Psoas muscle (tissue), 8 donors: ENCODE results near the gene ANKH. TPM values are rescaled to one million over a fixed set of nuclear protein-coding genes. Genes with fewer than 3 reads are reported as not detected.

Source experiments
- ATAC-seq, 4 donors: fragments of 200-7000 bp; cut with Tn5 transposase; one replicate each; pipeline ENCODE4 v1.9.1; 2020; ENCODE audit warnings: moderate library complexity in 3 of 4, mild to moderate bottlenecking in 2 of 4
- DNase-seq, 2 donors: peaks; one replicate each; pipeline ENCODE4 v3.0.0-alpha.2; 2020
- H3K27ac ChIP-seq: fragments of 200-600 bp; one replicate; pipeline ENCODE4 v1.8.0; 2022
- H3K27me3 ChIP-seq, 3 donors: fragments of 200-600 bp in 1 of 3; one replicate each; pipeline versions ENCODE4 v1.6.1 to v1.8.0; 2013 to 2022; ENCODE audit warnings: low read length in 2 of 3, mild to moderate bottlenecking in 2 of 3, moderate library complexity in 1 of 3; ENCODE audit not compliant: insufficient read depth in 3 of 3
- H3K36me3 ChIP-seq, 2 donors: fragments of 200-600 bp in 1 of 2; one replicate each; pipeline versions ENCODE4 v1.6.1 to v1.8.0; 2013 to 2022; ENCODE audit warnings: low read depth in 1 of 2, mild to moderate bottlenecking in 1 of 2, moderate library complexity in 1 of 2; ENCODE audit not compliant: insufficient read depth in 1 of 2
- H3K4me1 ChIP-seq: fragments of 200-600 bp; one replicate; pipeline ENCODE4 v1.8.0; 2022
- H3K4me3 ChIP-seq: fragments of 200-600 bp; one replicate; pipeline ENCODE4 v1.8.0; 2022; ENCODE audit warnings: mild to moderate bottlenecking
- H3K9me3 ChIP-seq: fragments of 200-600 bp; one replicate; pipeline ENCODE4 v1.8.0; 2022
- WGBS, 3 donors: extraction: QIAGEN DNeasy Blood & Tissue Kit; methylation state at CpG; one replicate each; pipeline versions ENCODE4 v1.1.6 to v1.1.7; 2013; 5-methylcytosine and 5-hydroxymethylcytosine counted together
- intact Hi-C, 2 donors: fragments of 100-400 bp; cut with DNase I; formaldehyde crosslinking; loops; one replicate each; pipeline versions ENCODE4 v1.11.0 to v1.14.2; 2022
- polyA plus RNA-seq, 3 donors: library from polyadenylated mRNA; stranded (reverse); fragments of 200-250 nt; gene quantifications; one replicate each; pipeline ENCODE4 v1.2.3, GENCODE V29; 2013
- total RNA-seq, 4 donors: library from RNA; stranded (reverse); fragmentation: NEBNext Ultra II Directional in 2 of 4; extraction: Animal tissue kit (Norgen Biotek cat#: 25700) in 2 of 4; gene quantifications; one replicate each; pipeline versions ENCODE4 v1.2.1 to v1.2.4, GENCODE V29; 2021 to 2023
- TF ChIP-seq, protein P1 (sequence below): fragments of 200-600 bp; IDR thresholded peaks from one replicate; pipeline ENCODE4 v1.8.0; 2022; ENCODE audit warnings: antibody characterized with exemption
- donor health status: healthy with polysubstance abuse.
- donor health status: DM: no; HTN: no; CAD: no; lungs with moderate emphysema.
- donor health status: Bipolar disorder and iron deficiency.
- donor health status: healthy.
- donor health status: DM: yes; HTN: yes; CAD: no.
- donor health status: DM: no; HTN: no; CAD: no.
- donor health status: DM: no; HTN: no; CAD: no.
- donor health status: DM: yes; HTN: yes; CAD: no.

Gene ANKH
- total and polyA plus RNA-seq, 7 donors: 24.0 to 92.8 (median 63.0) TPM

- TF ChIP-seq, protein P1, sequence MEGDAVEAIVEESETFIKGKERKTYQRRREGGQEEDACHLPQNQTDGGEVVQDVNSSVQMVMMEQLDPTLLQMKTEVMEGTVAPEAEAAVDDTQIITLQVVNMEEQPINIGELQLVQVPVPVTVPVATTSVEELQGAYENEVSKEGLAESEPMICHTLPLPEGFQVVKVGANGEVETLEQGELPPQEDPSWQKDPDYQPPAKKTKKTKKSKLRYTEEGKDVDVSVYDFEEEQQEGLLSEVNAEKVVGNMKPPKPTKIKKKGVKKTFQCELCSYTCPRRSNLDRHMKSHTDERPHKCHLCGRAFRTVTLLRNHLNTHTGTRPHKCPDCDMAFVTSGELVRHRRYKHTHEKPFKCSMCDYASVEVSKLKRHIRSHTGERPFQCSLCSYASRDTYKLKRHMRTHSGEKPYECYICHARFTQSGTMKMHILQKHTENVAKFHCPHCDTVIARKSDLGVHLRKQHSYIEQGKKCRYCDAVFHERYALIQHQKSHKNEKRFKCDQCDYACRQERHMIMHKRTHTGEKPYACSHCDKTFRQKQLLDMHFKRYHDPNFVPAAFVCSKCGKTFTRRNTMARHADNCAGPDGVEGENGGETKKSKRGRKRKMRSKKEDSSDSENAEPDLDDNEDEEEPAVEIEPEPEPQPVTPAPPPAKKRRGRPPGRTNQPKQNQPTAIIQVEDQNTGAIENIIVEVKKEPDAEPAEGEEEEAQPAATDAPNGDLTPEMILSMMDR: no peak
- Histone ChIP-seq H3K4me3 (peak within 1 kb of the TSS; percentile 85), H3K9me3 (no peaks in the 10 kb centered on the region), H3K36me3 (no peaks in the 10 kb centered on the region), H3K4me1 (peaks cover 25% of the 10 kb centered on the region), H3K27me3 (no peaks in the 10 kb centered on the region), H3K27ac (peak within 1 kb of the TSS; percentile 94)
- ATAC-seq (peak; percentile 98 to 99 (median 98)), DNase-seq (peak; percentile 93 to 96)
- WGBS, 3 donors: 0% methylated on average over 92 to 115 of the region's 115 CpGs
- intact Hi-C loops: no loop called here
Observed at GRCh38 chr5:14664270-14665100, 207.1 kb downstream of the ANKH start, which contains the start of gene OTULIN. TSS of gene OTULIN (plus strand) at chr5:14664718. CDS start at chr5:14664826, 108 bp downstream.

GRCh38 chr5:14663734-14664269 is 207.8 kb downstream of the ANKH start:
- TF ChIP-seq, protein P1: no peak
- peak overlapping the region; percentile 94 for H3K27ac ChIP-seq
- ATAC-seq: peak in 3 of 4 donors; percentile 15 to 37 (median 31)
- no peaks in the 10 kb centered on the region for H3K27me3 ChIP-seq
- H3K9me3 ChIP-seq: no peaks in the 10 kb centered on the region
- peak overlapping the region; percentile 85 for H3K4me3 ChIP-seq
- 2 to 3% (median 2%) methylated on average over 24 of the region's 24 CpGs for WGBS, 3 donors
- intact Hi-C loops: no loop called here
- no peaks in the 10 kb centered on the region for H3K36me3 ChIP-seq
- H3K4me1 ChIP-seq: peaks cover 25% of the 10 kb centered on the region
- peak in 1 of 2 donors; percentile 49 for DNase-seq

GRCh38 chr5:14662721-14663260 is 208.8 kb downstream of the ANKH start:
- Histone ChIP-seq H3K27ac (no peak overlapping the region), H3K4me3 (no peak overlapping the region), H3K4me1 (peaks cover 25% of the 10 kb centered on the region), H3K27me3 (no peaks in the 10 kb centered on the region), H3K9me3 (no peaks in the 10 kb centered on the region), H3K36me3 (no peaks in the 10 kb centered on the region)
- intact Hi-C loops: no loop called here
- ATAC-seq (no peak), DNase-seq (no peak)
- TF ChIP-seq, protein P1: no peak
- WGBS, 3 donors: 95 to 98% (median 96%) methylated on average over 7 of the region's 7 CpGs

DNA sequence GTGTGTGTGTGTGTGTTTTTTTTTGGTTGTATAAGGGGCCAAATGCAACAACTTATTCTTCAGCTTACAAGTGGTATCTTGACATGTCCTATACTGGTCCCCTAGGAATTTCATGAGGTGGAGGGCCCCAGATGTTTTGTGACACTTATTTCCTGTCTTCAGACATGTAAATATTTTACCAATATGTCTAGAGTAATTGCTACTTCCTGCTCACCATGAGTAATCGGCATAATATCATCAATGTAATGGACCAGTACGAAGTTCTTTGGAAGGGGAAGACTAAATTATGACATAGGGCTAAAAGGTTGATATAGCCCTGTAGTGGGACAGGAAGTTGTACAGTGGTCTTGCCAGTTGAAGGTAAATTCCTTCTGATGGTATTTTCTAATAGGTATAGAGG is 210.7 kb downstream of the ANKH start:
- ATAC-seq: no peak
- no peaks in the 10 kb centered on the region for H3K27me3 ChIP-seq
- no peak overlapping the region for H3K27ac ChIP-seq
- H3K9me3 ChIP-seq: no peaks in the 10 kb centered on the region
- DNase-seq: no peak
- intact Hi-C loops: no loop called here
- WGBS, 3 donors: 73 to 84% (median 75%) methylated on average over 2 of the region's 2 CpGs
- no peaks in the 10 kb centered on the region for H3K36me3 ChIP-seq
- peaks cover 5% of the 10 kb centered on the region for H3K4me1 ChIP-seq
- TF ChIP-seq, protein P1: no peak
- H3K4me3 ChIP-seq: no peak overlapping the region
